HepG2 (cell line): ENCODE measurements around the gene DDX23. TPM values are rescaled to one million over a fixed set of nuclear protein-coding genes. Genes with fewer than 3 reads are reported as not detected.
A peak's percentile ranks its signal among the peaks of the same experiment; 100 is the strongest.

ENCODE experiments used
- ARID2 ChIP-seq: sonication (generic); formaldehyde crosslinking; IDR thresholded peaks from 2 replicates; pipeline ENCODE4 v1.8.1; 2022; ENCODE audit warnings: mild to moderate bottlenecking, missing genetic modification reagents, borderline replicate concordance
- HOXA3 ChIP-seq: sonication (generic); formaldehyde crosslinking; IDR thresholded peaks from 2 replicates; pipeline ENCODE4 v1.5.0; 2020; ENCODE audit warnings: missing genetic modification reagents
- MAFK ChIP-seq, 2 experiments: IDR thresholded peaks in 1 of 2; conservative IDR thresholded peaks in 1 of 2; 2 replicates each; pipeline ENCODE4 v1.6.1; 2011; ENCODE audit warnings: improper control_type of control experiment in 2 of 2, low read length in 2 of 2
- MXD4 ChIP-seq: IDR thresholded peaks from 2 replicates; pipeline ENCODE4 v1.6.1; 2016; ENCODE audit warnings: mild to moderate bottlenecking, missing biosample characterization, missing genetic modification reagents
- PHF5A ChIP-seq: IDR thresholded peaks from one replicate; pipeline ENCODE4 v1.6.1; 2018; ENCODE audit warnings: low read depth, missing genetic modification reagents; ENCODE audit not compliant: unreplicated experiment
- RBM39 ChIP-seq: fragments of 200-400 bp; formaldehyde crosslinking; IDR thresholded peaks from one replicate; pipeline ENCODE4 v1.6.1; 2018; ENCODE audit warnings: antibody characterized with exemption, mild to moderate bottlenecking, low read depth, low read length; ENCODE audit not compliant: poor library complexity, severe bottlenecking
- TOE1 ChIP-seq: sonication (generic); formaldehyde crosslinking; IDR thresholded peaks from 2 replicates; pipeline ENCODE4 v1.4.0; 2020; ENCODE audit warnings: mild to moderate bottlenecking, missing genetic modification reagents
- ZFYVE20 ChIP-seq: sonication (generic); formaldehyde crosslinking; IDR thresholded peaks from 2 replicates; pipeline ENCODE4 v1.8.0; 2023; ENCODE audit warnings: low read depth, mild to moderate bottlenecking, moderate library complexity, missing genetic modification reagents, borderline replicate concordance
- ZNF281 ChIP-seq: sonication (generic); formaldehyde crosslinking; IDR thresholded peaks from 2 replicates; pipeline ENCODE4 v1.4.0; 2020; ENCODE audit warnings: missing genetic modification reagents, borderline replicate concordance
- ZNF282 ChIP-seq: fragments of 450-650 bp; IDR thresholded peaks from 2 replicates; pipeline ENCODE4 v1.6.1; 2018; ENCODE audit not compliant: partially characterized antibody
- ZNF3 ChIP-seq: IDR thresholded peaks from 2 replicates; pipeline ENCODE4 v1.7.0; 2017; ENCODE audit warnings: inconsistent platforms
- ZNF335 ChIP-seq: sonication (generic); formaldehyde crosslinking; IDR thresholded peaks from 2 replicates; pipeline ENCODE4 v1.4.0; 2020; ENCODE audit warnings: missing genetic modification reagents
- ZNF432 ChIP-seq: sonication (generic); formaldehyde crosslinking; IDR thresholded peaks from 2 replicates; pipeline ENCODE4 v1.5.0; 2020; ENCODE audit warnings: missing genetic modification reagents, mild to moderate bottlenecking, borderline replicate concordance
- ZNF687 ChIP-seq: sonication (generic); formaldehyde crosslinking; IDR thresholded peaks from 2 replicates; pipeline ENCODE4 v1.5.1; 2020; ENCODE audit warnings: mild to moderate bottlenecking, missing genetic modification reagents, moderate library complexity
- ZNF788 ChIP-seq: sonication (generic); formaldehyde crosslinking; IDR thresholded peaks from 2 replicates; pipeline ENCODE4 v1.5.0; 2020; ENCODE audit warnings: mild to moderate bottlenecking, missing genetic modification reagents, borderline replicate concordance
- polyA plus RNA-seq, 8 experiments: library from polyadenylated mRNA; depleted of rRNA in 3 of 8; stranded (reverse) in 7 of 8; unstranded in 1 of 8; fragments of >200 nt; fragmentation: Illumina TruSeq in 4 of 8; extraction: Trizol in 4 of 8; gene quantifications; 2 replicates each; pipeline versions ENCODE4 v1.2.1 to v1.2.3, GENCODE V29; 2011 to 2016; ENCODE audit warnings: low read depth in 4 of 8, missing spikeins in 1 of 8, mixed read lengths in 1 of 8; ENCODE audit not compliant: insufficient read depth in 1 of 8
- total RNA-seq, 5 experiments: library from RNA; depleted of rRNA; stranded (reverse); fragments of >200 nt; fragmentation: Illumina TruSeq; extraction: Trizol; gene quantifications; 2 replicates each; pipeline ENCODE4 v1.2.3, GENCODE V29; 2016; ENCODE audit warnings: low read depth in 1 of 5
- TF ChIP-seq, protein P1 (sequence below): IDR thresholded peaks from 2 replicates; pipeline ENCODE4 v1.6.1; 2016; ENCODE audit warnings: control low read depth
- TF ChIP-seq, protein P2 (sequence below): IDR thresholded peaks from 2 replicates; pipeline ENCODE4 v1.6.1; 2016; ENCODE audit warnings: mild to moderate bottlenecking, missing biosample characterization, missing genetic modification reagents
- TF ChIP-seq, protein P3 (sequence below): sonication (generic); formaldehyde crosslinking; IDR thresholded peaks from 2 replicates; pipeline ENCODE4 v1.5.1; 2020; ENCODE audit warnings: mild to moderate bottlenecking, missing genetic modification reagents, moderate library complexity

Gene DDX23
- total and polyA plus RNA-seq, 2 of the 13 experiments (the other 11 are each of a cell fraction or from before 2014, with no cell fraction given) = 35.7 to 90.0 TPM

- TF ChIP-seq ZNF281 (CRISPR knock-in tag) (0 out of 2 replicates have a peak, but pooled peaks have one; percentile 19), ZNF687 (CRISPR knock-in tag) (peak; percentile 57), MXD4 (CRISPR knock-in tag) (no peak), ZNF282 (no peak), RBM39 (no peak), PHF5A (CRISPR knock-in tag) (no peak), ZNF788 (CRISPR knock-in tag) (no peak), ZNF335 (CRISPR knock-in tag) (no peak), MAFK (conservative IDR thresholded peaks at IDR 0.05 in 1 of 2, IDR thresholded peaks at IDR 0.05 in 1 of 2; ENCODE audit: low read length in 2 of 2) (no peak), ZFYVE20 (CRISPR knock-in tag) (no peak), ZNF432 (no peak), TOE1 (CRISPR knock-in tag) (no peak), ARID2 (CRISPR knock-in tag) (no peak; the same call in 1 of the 2 replicates), ZNF3 (CRISPR knock-in tag) (no peak), HOXA3 (CRISPR knock-in tag) (no peak; the same call in 1 of the 2 replicates)
- TF ChIP-seq, protein P1, sequence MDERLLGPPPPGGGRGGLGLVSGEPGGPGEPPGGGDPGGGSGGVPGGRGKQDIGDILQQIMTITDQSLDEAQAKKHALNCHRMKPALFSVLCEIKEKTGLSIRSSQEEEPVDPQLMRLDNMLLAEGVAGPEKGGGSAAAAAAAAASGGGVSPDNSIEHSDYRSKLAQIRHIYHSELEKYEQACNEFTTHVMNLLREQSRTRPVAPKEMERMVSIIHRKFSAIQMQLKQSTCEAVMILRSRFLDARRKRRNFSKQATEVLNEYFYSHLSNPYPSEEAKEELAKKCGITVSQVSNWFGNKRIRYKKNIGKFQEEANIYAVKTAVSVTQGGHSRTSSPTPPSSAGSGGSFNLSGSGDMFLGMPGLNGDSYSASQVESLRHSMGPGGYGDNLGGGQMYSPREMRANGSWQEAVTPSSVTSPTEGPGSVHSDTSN (CRISPR knock-in tag) = no peak
- TF ChIP-seq, protein P2, sequence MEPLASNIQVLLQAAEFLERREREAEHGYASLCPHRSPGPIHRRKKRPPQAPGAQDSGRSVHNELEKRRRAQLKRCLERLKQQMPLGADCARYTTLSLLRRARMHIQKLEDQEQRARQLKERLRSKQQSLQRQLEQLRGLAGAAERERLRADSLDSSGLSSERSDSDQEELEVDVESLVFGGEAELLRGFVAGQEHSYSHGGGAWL (CRISPR knock-in tag) = no peak
- TF ChIP-seq, protein P3, sequence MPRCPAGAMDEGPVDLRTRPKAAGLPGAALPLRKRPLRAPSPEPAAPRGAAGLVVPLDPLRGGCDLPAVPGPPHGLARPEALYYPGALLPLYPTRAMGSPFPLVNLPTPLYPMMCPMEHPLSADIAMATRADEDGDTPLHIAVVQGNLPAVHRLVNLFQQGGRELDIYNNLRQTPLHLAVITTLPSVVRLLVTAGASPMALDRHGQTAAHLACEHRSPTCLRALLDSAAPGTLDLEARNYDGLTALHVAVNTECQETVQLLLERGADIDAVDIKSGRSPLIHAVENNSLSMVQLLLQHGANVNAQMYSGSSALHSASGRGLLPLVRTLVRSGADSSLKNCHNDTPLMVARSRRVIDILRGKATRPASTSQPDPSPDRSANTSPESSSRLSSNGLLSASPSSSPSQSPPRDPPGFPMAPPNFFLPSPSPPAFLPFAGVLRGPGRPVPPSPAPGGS = no peak
Observed at GRCh38 chr12:48883305-48884161, 31.6 kb upstream of the DDX23 start (continued).
